IPS DF 6.9 (cell line): Measurements from ENCODE around the gene IGF2BP3.
"Not testable (repeated sequence)": the region's sequence is repeated elsewhere in the genome, so short reads cannot be mapped to it uniquely, and the experiment has no call there.

Source experiments
- DNase-seq: peaks from one replicate; pipeline ENCODE4 v3.0.0-alpha.2; 2013; ENCODE audit warnings: low read depth, low spot score
- H3K27ac ChIP-seq: one replicate; pipeline ENCODE4 v1.5.1; 2013; ENCODE audit warnings: low read length, control low read depth
- H3K27me3 ChIP-seq: 2 replicates; pipeline ENCODE4 v1.6.1; 2013; ENCODE audit warnings: mild to moderate bottlenecking, low read length; ENCODE audit not compliant: control insufficient read depth, insufficient read depth
- H3K36me3 ChIP-seq: 2 replicates; pipeline ENCODE4 v1.6.1; 2013; ENCODE audit warnings: low read length; ENCODE audit not compliant: control insufficient read depth, insufficient read depth
- H3K4me1 ChIP-seq: 2 replicates; pipeline ENCODE4 v1.6.1; 2013; ENCODE audit warnings: low read length; ENCODE audit not compliant: control insufficient read depth, insufficient read depth
- H3K4me3 ChIP-seq: 2 replicates; pipeline ENCODE4 v1.5.1; 2013; ENCODE audit warnings: mild to moderate bottlenecking, low read length
- H3K9me3 ChIP-seq: 2 replicates; pipeline ENCODE4 v1.6.1; 2013; ENCODE audit warnings: low read length, inconsistent platforms; ENCODE audit not compliant: control insufficient read depth, insufficient read depth
- WGBS: extraction: QIAGEN DNeasy Blood & Tissue Kit; methylation state at CpG from one replicate; pipeline ENCODE4 v1.1.7; 2013; ENCODE audit warnings: mixed read lengths, missing lambda C conversion rate; ENCODE audit not compliant: insufficient read length, insufficient coverage; 5-methylcytosine and 5-hydroxymethylcytosine counted together

IGF2BP3 gene

GRCh38 chr7:23426876-23427275, 43.4 kb downstream of the IGF2BP3 start:
- H3K27me3 ChIP-seq: no peaks in the 10 kb centered on the region
- H3K4me1 ChIP-seq: no peaks in the 10 kb centered on the region
- no CpG with 5 or more reads among the region's 3 CpGs for WGBS
- H3K4me3 ChIP-seq: no peak overlapping the region
- no peak for DNase-seq
- no peaks in the 10 kb centered on the region for H3K36me3 ChIP-seq
- H3K27ac ChIP-seq: no peak overlapping the region
- H3K9me3 ChIP-seq: no peaks in the 10 kb centered on the region

- DNase-seq: no peak
- Histone ChIP-seq H3K27me3 (no peaks in the 10 kb centered on the region), H3K36me3 (no peaks in the 10 kb centered on the region), H3K9me3 (no peaks in the 10 kb centered on the region), H3K4me3 (no peak overlapping the region), H3K27ac (no peak overlapping the region), H3K4me1 (no peaks in the 10 kb centered on the region)
- WGBS: no CpG with 5 or more reads among the region's 10 CpGs
Measured at GRCh38 chr7:23422909-23423308, 47.4 kb downstream of the IGF2BP3 start.

GRCh38 chr7:23422384-23422783, 47.9 kb downstream of the IGF2BP3 start:
- H3K4me3 ChIP-seq: no peak overlapping the region
- H3K9me3 ChIP-seq: no peaks in the 10 kb centered on the region
- no peak overlapping the region for H3K27ac ChIP-seq
- H3K27me3 ChIP-seq: no peaks in the 10 kb centered on the region
- no peaks in the 10 kb centered on the region for H3K36me3 ChIP-seq
- WGBS: no CpG with 5 or more reads among the region's 7 CpGs
- no peaks in the 10 kb centered on the region for H3K4me1 ChIP-seq
- no peak for DNase-seq

GRCh38 chr7:23419845-23420244, 50.4 kb downstream of the IGF2BP3 start:
- H3K4me3 ChIP-seq: no peak overlapping the region
- H3K9me3 ChIP-seq: no peaks in the 10 kb centered on the region
- no peak overlapping the region for H3K27ac ChIP-seq
- H3K36me3 ChIP-seq: peaks cover 8% of the 10 kb centered on the region
- H3K4me1 ChIP-seq: no peaks in the 10 kb centered on the region
- WGBS: no CpG with 5 or more reads among the region's 1 CpG
- no peaks in the 10 kb centered on the region for H3K27me3 ChIP-seq
- DNase-seq: no peak

- H3K36me3 ChIP-seq: peaks cover 12% of the 10 kb centered on the region
- no peaks in the 10 kb centered on the region for H3K27me3 ChIP-seq
- DNase-seq: no peak
- no peaks in the 10 kb centered on the region for H3K4me1 ChIP-seq
- WGBS: no CpG with 5 or more reads among the region's 3 CpGs
- H3K27ac ChIP-seq: no peak overlapping the region
- H3K4me3 ChIP-seq: no peak overlapping the region
- no peaks in the 10 kb centered on the region for H3K9me3 ChIP-seq
Measured at GRCh38 chr7:23419160-23419559, 51.1 kb downstream of the IGF2BP3 start.

GRCh38 chr7:23418046-23418445, 52.2 kb downstream of the IGF2BP3 start:
- Histone ChIP-seq H3K4me1 (no peaks in the 10 kb centered on the region), H3K27me3 (no peaks in the 10 kb centered on the region), H3K9me3 (no peaks in the 10 kb centered on the region), H3K4me3 (no peak overlapping the region), H3K36me3 (peaks cover 12% of the 10 kb centered on the region), H3K27ac (no peak overlapping the region)
- DNase-seq: no peak

GRCh38 chr7:23415198-23415597, 55.1 kb downstream of the IGF2BP3 start:
- Histone ChIP-seq H3K27ac (no peak overlapping the region), H3K27me3 (no peaks in the 10 kb centered on the region), H3K9me3 (no peaks in the 10 kb centered on the region), H3K4me1 (no peaks in the 10 kb centered on the region), H3K4me3 (no peak overlapping the region), H3K36me3 (peaks cover 20% of the 10 kb centered on the region)
- no peak for DNase-seq
- WGBS: no CpG with 5 or more reads among the region's 37 CpGs

GRCh38 chr7:23410446-23411183, 59.7 kb downstream of the IGF2BP3 start:
- no peak for DNase-seq
- H3K36me3 ChIP-seq: peaks cover 22% of the 10 kb centered on the region
- no peak overlapping the region for H3K27ac ChIP-seq
- H3K4me1 ChIP-seq: no peaks in the 10 kb centered on the region
- H3K4me3 ChIP-seq: no peak overlapping the region
- no peaks in the 10 kb centered on the region for H3K9me3 ChIP-seq
- no peaks in the 10 kb centered on the region for H3K27me3 ChIP-seq
- WGBS: no CpG with 5 or more reads among the region's 7 CpGs

GRCh38 chr7:23406564-23406963, 63.7 kb downstream of the IGF2BP3 start:
- not testable (repeated sequence) for H3K4me1 ChIP-seq, H3K27ac ChIP-seq, H3K27me3 ChIP-seq, DNase-seq, H3K4me3 ChIP-seq, H3K9me3 ChIP-seq
- peaks cover 10% of the 10 kb centered on the region; the same call in 1 of the 2 replicates for H3K36me3 ChIP-seq
- no CpG with 5 or more reads among the region's 2 CpGs for WGBS

GRCh38 chr7:23405240-23405618, 65.1 kb downstream of the IGF2BP3 start:
- Histone ChIP-seq H3K27me3 (no peaks in the 10 kb centered on the region), H3K4me1 (no peaks in the 10 kb centered on the region), H3K27ac (no peak overlapping the region), H3K4me3 (no peak overlapping the region), H3K36me3 (peaks cover 2% of the 10 kb centered on the region; the same call in 1 of the 2 replicates), H3K9me3 (no peaks in the 10 kb centered on the region)
- no CpG with 5 or more reads among the region's 3 CpGs for WGBS
- no peak for DNase-seq

GRCh38 chr7:23404546-23405239, 65.6 kb downstream of the IGF2BP3 start:
- no peaks in the 10 kb centered on the region for H3K4me1 ChIP-seq
- H3K36me3 ChIP-seq: peaks cover 2% of the 10 kb centered on the region; the same call in 1 of the 2 replicates
- H3K4me3 ChIP-seq: no peak overlapping the region
- H3K9me3 ChIP-seq: no peaks in the 10 kb centered on the region
- no peak for DNase-seq
- H3K27me3 ChIP-seq: no peaks in the 10 kb centered on the region
- no CpG with 5 or more reads among the region's 3 CpGs for WGBS
- H3K27ac ChIP-seq: no peak overlapping the region
